Large intestine (tissue), 3 donors: ENCODE results near the gene BMI1. TPM values are rescaled to one million over a fixed set of nuclear protein-coding genes. Genes with fewer than 3 reads are reported as not detected.

ENCODE experiments used
- DNase-seq, 2 donors: peaks; one replicate each; pipeline versions ENCODE4 v3.0.0 to v3.0.0-alpha.2; 2013
- H3K27ac ChIP-seq: one replicate; pipeline ENCODE4 v1.5.1; 2013; ENCODE audit warnings: low read length
- H3K27me3 ChIP-seq: 2 replicates; pipeline ENCODE4 v1.6.1; 2013; ENCODE audit warnings: low read length; ENCODE audit not compliant: control insufficient read depth, insufficient read depth
- H3K36me3 ChIP-seq: 2 replicates; pipeline ENCODE4 v1.6.1; 2013; ENCODE audit warnings: low read length; ENCODE audit not compliant: control insufficient read depth, insufficient read depth
- H3K4me1 ChIP-seq: one replicate; pipeline ENCODE4 v1.6.1; 2013; ENCODE audit warnings: low read length; ENCODE audit not compliant: control insufficient read depth, insufficient read depth
- H3K4me3 ChIP-seq: one replicate; pipeline ENCODE4 v1.5.1; 2013; ENCODE audit warnings: low read length
- H3K9me3 ChIP-seq: one replicate; pipeline ENCODE4 v1.6.1; 2013; ENCODE audit warnings: mild to moderate bottlenecking, low read depth, low read length, moderate library complexity; ENCODE audit not compliant: control insufficient read depth
- WGBS: methylation state at CpG from one replicate; pipeline ENCODE4 v1.1.5; 2013; ENCODE audit warnings: low lambda C conversion rate; ENCODE audit not compliant: insufficient coverage; 5-methylcytosine and 5-hydroxymethylcytosine counted together
- polyA plus RNA-seq: library from polyadenylated mRNA; unstranded; fragments of 120-200 nt; gene quantifications from one replicate; pipeline ENCODE4 v1.2.1, GENCODE V29; 2013

The BMI1 gene
- polyA plus RNA-seq, 1 donor = 46.6 TPM

- Histone ChIP-seq H3K27ac (no peak overlapping the region), H3K4me1 (no peaks in the 10 kb centered on the region), H3K4me3 (no peak overlapping the region), H3K9me3 (no peaks in the 10 kb centered on the region), H3K36me3 (no peaks in the 10 kb centered on the region), H3K27me3 (no peaks in the 10 kb centered on the region)
- 0% methylated on average over 1 of the region's 2 CpGs for WGBS
- DNase-seq = peak in 1 of 2 donors; percentile 31
Observed at GRCh38 chr10:22366771-22367170, 45.9 kb downstream of the BMI1 start.

DNA sequence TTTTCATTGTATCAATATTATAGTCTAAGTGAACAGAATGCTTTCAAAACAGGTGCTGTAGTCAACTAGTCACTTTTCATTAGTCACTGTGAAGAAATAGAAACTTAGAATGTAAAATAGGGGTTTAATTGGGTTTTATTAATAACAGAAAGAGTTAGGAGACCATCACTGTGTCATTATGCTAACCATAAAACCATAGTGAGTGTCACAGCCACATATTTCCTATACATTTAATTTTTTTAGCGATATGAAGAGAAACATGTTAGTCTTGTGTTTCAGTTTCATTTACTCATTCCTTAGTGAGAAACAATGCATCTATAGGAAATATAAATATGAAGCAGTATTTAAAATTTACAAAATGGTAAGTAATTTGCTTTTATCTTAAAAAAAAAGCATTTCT lies 46.6 kb downstream of the BMI1 start:
- Histone ChIP-seq H3K9me3 (no peaks in the 10 kb centered on the region), H3K4me1 (no peaks in the 10 kb centered on the region), H3K4me3 (no peak overlapping the region), H3K36me3 (no peaks in the 10 kb centered on the region), H3K27me3 (no peaks in the 10 kb centered on the region), H3K27ac (no peak overlapping the region)
- WGBS = 100% methylated on average over 1 of the region's 1 CpG
- DNase-seq = no peak

DNA sequence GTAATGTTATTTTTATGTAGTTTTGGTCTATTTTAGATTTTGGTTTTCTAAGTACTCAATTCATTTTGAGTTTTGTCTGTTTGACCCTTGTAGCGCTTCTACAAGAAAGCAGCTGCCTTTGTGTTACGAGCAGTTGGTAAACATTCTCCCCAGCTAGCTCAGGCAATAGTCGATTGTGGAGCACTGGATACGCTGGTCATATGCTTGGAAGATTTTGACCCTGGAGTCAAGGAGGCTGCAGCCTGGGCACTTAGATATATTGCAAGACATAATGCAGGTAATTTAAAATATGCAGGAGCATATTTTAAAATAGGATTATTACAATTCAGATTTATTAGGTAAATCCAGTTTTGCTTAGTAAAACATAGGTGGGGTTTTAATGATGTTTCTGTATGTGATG lies 47.5 kb downstream of the BMI1 start:
- DNase-seq = no peak
- Histone ChIP-seq H3K9me3 (no peaks in the 10 kb centered on the region), H3K27ac (no peak overlapping the region), H3K4me1 (no peaks in the 10 kb centered on the region), H3K4me3 (no peak overlapping the region), H3K27me3 (no peaks in the 10 kb centered on the region), H3K36me3 (no peaks in the 10 kb centered on the region)
- WGBS = 80% methylated on average over 1 of the region's 4 CpGs

DNA sequence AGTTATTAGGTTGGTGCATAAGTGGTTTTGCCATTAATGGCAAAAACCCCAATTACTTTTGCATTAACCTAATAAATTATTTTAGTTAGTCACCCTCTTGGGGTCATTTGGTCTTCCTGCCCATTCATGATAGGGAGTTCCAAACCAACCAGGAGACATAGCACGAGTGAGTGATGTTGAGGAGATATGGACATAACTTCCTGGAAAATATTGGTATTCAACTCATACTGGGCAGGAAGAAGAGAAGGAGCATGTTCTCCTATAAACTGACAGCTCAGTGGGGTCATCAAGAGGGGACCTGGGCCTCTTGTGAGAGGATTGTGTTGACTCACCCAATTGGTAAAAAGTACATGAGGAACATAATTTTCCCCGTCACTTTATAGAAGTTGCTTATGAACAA lies 48.1 kb downstream of the BMI1 start:
- no peaks in the 10 kb centered on the region for H3K4me1 ChIP-seq
- H3K27ac ChIP-seq = no peak overlapping the region
- DNase-seq = no peak
- WGBS = no CpG with 5 or more reads among the region's 2 CpGs
- no peaks in the 10 kb centered on the region for H3K36me3 ChIP-seq
- no peaks in the 10 kb centered on the region for H3K27me3 ChIP-seq
- H3K4me3 ChIP-seq = no peak overlapping the region
- no peaks in the 10 kb centered on the region for H3K9me3 ChIP-seq

GRCh38 chr10:22369434-22370072 lies 48.7 kb downstream of the BMI1 start:
- no peak for DNase-seq
- H3K4me3 ChIP-seq = no peak overlapping the region
- H3K9me3 ChIP-seq = no peaks in the 10 kb centered on the region
- no peak overlapping the region for H3K27ac ChIP-seq
- H3K27me3 ChIP-seq = no peaks in the 10 kb centered on the region
- H3K36me3 ChIP-seq = no peaks in the 10 kb centered on the region
- 100% methylated on average over 4 of the region's 5 CpGs for WGBS
- no peaks in the 10 kb centered on the region for H3K4me1 ChIP-seq

- no peaks in the 10 kb centered on the region for H3K9me3 ChIP-seq
- no peak for DNase-seq
- H3K4me1 ChIP-seq = no peaks in the 10 kb centered on the region
- no peaks in the 10 kb centered on the region for H3K36me3 ChIP-seq
- no peak overlapping the region for H3K27ac ChIP-seq
- H3K4me3 ChIP-seq = no peak overlapping the region
- H3K27me3 ChIP-seq = no peaks in the 10 kb centered on the region
Observed at GRCh38 chr10:22370320-22370719, 49.4 kb downstream of the BMI1 start.

GRCh38 chr10:22372298-22372697 lies 51.4 kb downstream of the BMI1 start:
- WGBS = no CpG with 5 or more reads among the region's 6 CpGs
- Histone ChIP-seq H3K9me3 (no peaks in the 10 kb centered on the region), H3K27me3 (no peaks in the 10 kb centered on the region), H3K4me3 (no peak overlapping the region), H3K36me3 (no peaks in the 10 kb centered on the region), H3K27ac (no peak overlapping the region), H3K4me1 (no peaks in the 10 kb centered on the region)
- no peak for DNase-seq

- H3K36me3 ChIP-seq = no peaks in the 10 kb centered on the region
- H3K4me1 ChIP-seq = no peaks in the 10 kb centered on the region
- H3K27ac ChIP-seq = no peak overlapping the region
- H3K27me3 ChIP-seq = no peaks in the 10 kb centered on the region
- H3K9me3 ChIP-seq = no peaks in the 10 kb centered on the region
- DNase-seq = peak in 1 of 2 donors; percentile 4
- H3K4me3 ChIP-seq = no peak overlapping the region
- WGBS = 40% methylated on average over 1 of the region's 9 CpGs
Observed at GRCh38 chr10:22372917-22373316, 52.0 kb downstream of the BMI1 start.

- no peaks in the 10 kb centered on the region for H3K9me3 ChIP-seq
- H3K36me3 ChIP-seq = no peaks in the 10 kb centered on the region
- H3K27ac ChIP-seq = no peak overlapping the region
- no peak for DNase-seq
- H3K4me1 ChIP-seq = no peaks in the 10 kb centered on the region
- no peaks in the 10 kb centered on the region for H3K27me3 ChIP-seq
- no peak overlapping the region for H3K4me3 ChIP-seq
- WGBS = 80% methylated on average over 1 of the region's 3 CpGs
Observed at GRCh38 chr10:22374489-22375126, 53.7 kb downstream of the BMI1 start.

DNA sequence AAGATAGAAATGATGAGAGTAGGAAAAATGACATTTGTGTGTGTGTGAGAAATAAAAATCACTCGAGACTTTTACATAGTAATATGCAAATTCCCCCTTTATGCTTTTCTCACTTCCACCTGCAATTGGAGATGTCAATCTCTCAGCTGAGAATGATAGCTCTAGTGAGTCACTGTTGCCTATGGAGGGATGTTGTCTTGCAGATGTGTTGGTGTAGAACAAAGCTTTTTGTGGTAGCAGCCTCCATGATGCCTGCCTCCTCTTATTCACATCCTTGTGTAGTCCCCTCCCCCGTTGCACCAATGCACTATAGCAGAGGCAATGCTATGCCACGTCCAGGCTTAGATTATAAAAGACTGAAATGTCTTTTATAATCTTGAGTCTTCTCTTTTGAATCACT lies 58.2 kb downstream of the BMI1 start:
- Histone ChIP-seq H3K4me3 (no peak overlapping the region), H3K27ac (no peak overlapping the region), H3K27me3 (no peaks in the 10 kb centered on the region), H3K4me1 (no peaks in the 10 kb centered on the region), H3K9me3 (no peaks in the 10 kb centered on the region), H3K36me3 (no peaks in the 10 kb centered on the region)
- DNase-seq = no peak
- 100% methylated on average over 1 of the region's 3 CpGs for WGBS
